ENCODE measurements around the gene CEP76. TPM values are rescaled to one million over a fixed set of nuclear protein-coding genes. Genes with fewer than 3 reads are reported as not detected.

Gene CEP76
- 6.1 TPM for total RNA-seq

- peak; percentile 89 for ATAC-seq
These were observed at the start of gene CEP76, which contains the start of gene PSMG2 for GRCh38 chr18:12702221-12703095. Gene CEP76 (minus strand): TSS chr18:12702723. CDS start chr18:12702548, 175 bp downstream. Gene PSMG2 (plus strand): TSS chr18:12703042. CDS start chr18:12703108, 66 bp downstream.

GRCh38 chr18:12751891-12752290 lies 49.4 kb upstream of the CEP76 start:
- no peak for ATAC-seq

- no peak for ATAC-seq
These were observed 49.0 kb upstream of the CEP76 start for GRCh38 chr18:12751503-12751884.

GRCh38 chr18:12750715-12751502 lies 48.4 kb upstream of the CEP76 start:
- no peak for ATAC-seq

GRCh38 chr18:12750076-12750714 lies 47.7 kb upstream of the CEP76 start:
- peak; percentile 31 for ATAC-seq

- ATAC-seq = no peak
These were observed 46.6 kb upstream of the CEP76 start for GRCh38 chr18:12749121-12749520.

GRCh38 chr18:12748671-12749070 lies 46.1 kb upstream of the CEP76 start:
- no peak for ATAC-seq

GRCh38 chr18:12747530-12748315 lies 45.2 kb upstream of the CEP76 start:
- ATAC-seq = no peak

GRCh38 chr18:12745095-12745795 lies 42.7 kb upstream of the CEP76 start:
- ATAC-seq = no peak

GRCh38 chr18:12744103-12744502 lies 41.6 kb upstream of the CEP76 start:
- peak; percentile 45 for ATAC-seq

- peak; percentile 80 for ATAC-seq
These were observed 39.9 kb upstream of the CEP76 start for GRCh38 chr18:12742453-12742852.

GRCh38 chr18:12741351-12741750 lies 38.8 kb upstream of the CEP76 start:
- ATAC-seq = peak; percentile 89

GRCh38 chr18:12737243-12737902 lies 34.9 kb upstream of the CEP76 start:
- no peak for ATAC-seq

GRCh38 chr18:12726774-12727550 lies 24.4 kb upstream of the CEP76 start:
- ATAC-seq = peak; percentile 74

GRCh38 chr18:12726331-12726730 lies 23.8 kb upstream of the CEP76 start:
- no peak for ATAC-seq

- ATAC-seq = no peak
These were observed 20.2 kb upstream of the CEP76 start for GRCh38 chr18:12722731-12723130.

- no peak for ATAC-seq
These were observed 19.2 kb upstream of the CEP76 start for GRCh38 chr18:12721495-12722275.

- no peak for ATAC-seq
These were observed 8.9 kb upstream of the CEP76 start for GRCh38 chr18:12711446-12711845.

GRCh38 chr18:12703664-12704063 lies 1.1 kb upstream of the CEP76 start:
- ATAC-seq = peak; percentile 4

Data from esophagus mucosa (tissue), 1 donor.